Nephron (organoid): Measurements from ENCODE around the gene STAM.

Experiments used
- H3K27ac Mint-ChIP-seq, 3 experiments: 2 replicates each; pipeline ENCODE4 v1.8.0; 2020; ENCODE audit warnings: mixed read lengths in 3 of 3, mild to moderate bottlenecking in 2 of 3, moderate library complexity in 1 of 3
- H3K27me3 Mint-ChIP-seq: 2 replicates; pipeline ENCODE4 v1.8.0; 2021; ENCODE audit warnings: low read depth, mild to moderate bottlenecking, moderate library complexity, mixed read lengths
- H3K36me3 Mint-ChIP-seq: 2 replicates; pipeline ENCODE4 v1.8.0; 2020; ENCODE audit warnings: low read depth, mixed read lengths
- H3K4me1 Mint-ChIP-seq: 2 replicates; pipeline ENCODE4 v1.8.0; 2020; ENCODE audit warnings: mixed read lengths
- H3K4me3 Mint-ChIP-seq, 3 experiments: 2 replicates each; pipeline ENCODE4 v1.8.0; 2020; ENCODE audit warnings: mild to moderate bottlenecking in 3 of 3, mixed read lengths in 3 of 3, moderate library complexity in 2 of 3
- H3K9me3 Mint-ChIP-seq: 2 replicates; pipeline ENCODE4 v1.8.0; 2020; ENCODE audit warnings: mixed read lengths
- TF ChIP-seq, protein P1 (sequence below), 3 experiments: fragments of 200-600 bp; sonication (generic); IDR thresholded peaks; one replicate each; pipeline ENCODE4 v1.5.0; 2021; ENCODE audit warnings: antibody characterized with exemption in 3 of 3; ENCODE audit not compliant: unreplicated experiment in 3 of 3

STAM gene

DNA sequence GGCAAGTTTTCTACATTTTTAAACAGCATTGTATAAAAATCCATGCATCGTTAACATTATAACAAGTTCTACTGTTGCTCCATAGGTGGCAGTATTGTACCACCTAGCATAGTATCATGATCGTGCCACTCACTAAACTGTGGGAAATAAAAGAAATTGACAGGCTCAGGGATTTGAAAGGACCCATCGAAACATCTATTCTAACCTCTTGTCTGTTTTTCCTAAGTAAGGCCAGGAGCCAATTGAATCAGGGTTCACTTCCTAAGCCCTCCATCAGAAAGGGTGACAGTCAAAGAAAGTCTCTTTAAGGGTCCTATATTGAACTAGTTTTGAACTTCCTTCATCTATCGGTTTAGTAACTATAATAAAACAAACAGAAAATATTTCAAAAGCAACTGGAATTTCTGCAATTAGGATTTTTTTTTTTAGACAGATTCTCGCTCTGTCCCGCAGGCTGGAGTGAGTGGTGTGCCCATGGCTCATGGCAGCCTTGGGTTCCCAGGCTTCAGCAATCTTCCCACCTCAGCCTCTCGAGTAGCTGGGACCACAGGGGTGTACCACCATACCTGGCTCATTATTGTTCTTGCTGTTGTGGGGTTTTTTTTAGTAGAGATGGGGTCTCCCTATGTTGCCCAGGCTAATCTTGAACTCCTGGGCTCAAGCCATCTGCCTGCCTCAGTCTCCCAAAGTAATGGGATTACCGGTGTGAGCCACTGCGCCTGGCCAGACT is 36.2 kb upstream of the STAM start:
- no peaks in the 10 kb centered on the region for H3K4me1 Mint-ChIP-seq
- H3K27me3 Mint-ChIP-seq, result peaks cover 5% of the 10 kb centered on the region
- no peak overlapping the region for H3K4me3 Mint-ChIP-seq
- no peaks in the 10 kb centered on the region for H3K36me3 Mint-ChIP-seq
- H3K27ac Mint-ChIP-seq, result no peak overlapping the region
- H3K9me3 Mint-ChIP-seq, result no peaks in the 10 kb centered on the region
- TF ChIP-seq, protein P1, sequence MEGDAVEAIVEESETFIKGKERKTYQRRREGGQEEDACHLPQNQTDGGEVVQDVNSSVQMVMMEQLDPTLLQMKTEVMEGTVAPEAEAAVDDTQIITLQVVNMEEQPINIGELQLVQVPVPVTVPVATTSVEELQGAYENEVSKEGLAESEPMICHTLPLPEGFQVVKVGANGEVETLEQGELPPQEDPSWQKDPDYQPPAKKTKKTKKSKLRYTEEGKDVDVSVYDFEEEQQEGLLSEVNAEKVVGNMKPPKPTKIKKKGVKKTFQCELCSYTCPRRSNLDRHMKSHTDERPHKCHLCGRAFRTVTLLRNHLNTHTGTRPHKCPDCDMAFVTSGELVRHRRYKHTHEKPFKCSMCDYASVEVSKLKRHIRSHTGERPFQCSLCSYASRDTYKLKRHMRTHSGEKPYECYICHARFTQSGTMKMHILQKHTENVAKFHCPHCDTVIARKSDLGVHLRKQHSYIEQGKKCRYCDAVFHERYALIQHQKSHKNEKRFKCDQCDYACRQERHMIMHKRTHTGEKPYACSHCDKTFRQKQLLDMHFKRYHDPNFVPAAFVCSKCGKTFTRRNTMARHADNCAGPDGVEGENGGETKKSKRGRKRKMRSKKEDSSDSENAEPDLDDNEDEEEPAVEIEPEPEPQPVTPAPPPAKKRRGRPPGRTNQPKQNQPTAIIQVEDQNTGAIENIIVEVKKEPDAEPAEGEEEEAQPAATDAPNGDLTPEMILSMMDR (IDR thresholded peaks at IDR 0.05; ENCODE audit: unreplicated experiment in 3 of 3), result peak; percentile 73 to 90 (median 80)

GRCh38 chr10:17609523-17610079 is 34.4 kb upstream of the STAM start:
- H3K27ac Mint-ChIP-seq, result no peak overlapping the region
- TF ChIP-seq, protein P1 (IDR thresholded peaks at IDR 0.05; ENCODE audit: unreplicated experiment in 3 of 3), result no peak

GRCh38 chr10:17616403-17617030 is 27.4 kb upstream of the STAM start:
- H3K9me3 Mint-ChIP-seq, result no peaks in the 10 kb centered on the region
- peak overlapping the region; percentile 75 to 80 (median 79) for H3K4me3 Mint-ChIP-seq
- H3K27me3 Mint-ChIP-seq, result peaks cover 22% of the 10 kb centered on the region
- peaks cover 5% of the 10 kb centered on the region for H3K4me1 Mint-ChIP-seq
- no peaks in the 10 kb centered on the region for H3K36me3 Mint-ChIP-seq
- TF ChIP-seq, protein P1 (IDR thresholded peaks at IDR 0.05; ENCODE audit: unreplicated experiment in 3 of 3), result no peak
- H3K27ac Mint-ChIP-seq, result no peak overlapping the region

More at GRCh38 chr10:17609523-17610079, 34.4 kb upstream of the STAM start:
- Mint-ChIP-seq H3K9me3 (no peaks in the 10 kb centered on the region), H3K4me3 (no peak overlapping the region), H3K36me3 (no peaks in the 10 kb centered on the region), H3K27me3 (peaks cover 9% of the 10 kb centered on the region), H3K4me1 (no peaks in the 10 kb centered on the region)

GRCh38 chr10:17617031-17617911 is 26.7 kb upstream of the STAM start, which contains the start of gene HACD1:
HACD1 (minus strand) TSS chr10:17617374; CDS start chr10:17617339, 35 bp downstream.
- no peaks in the 10 kb centered on the region for H3K9me3 Mint-ChIP-seq
- H3K36me3 Mint-ChIP-seq, result no peaks in the 10 kb centered on the region
- TF ChIP-seq, protein P1 (IDR thresholded peaks at IDR 0.05; ENCODE audit: unreplicated experiment in 3 of 3), result peak in 1 of 3 experiments; percentile 24
- H3K27me3 Mint-ChIP-seq, result peaks cover 22% of the 10 kb centered on the region
- peak within 1 kb of the TSS; percentile 85 to 96 (median 91) for H3K4me3 Mint-ChIP-seq
- H3K4me1 Mint-ChIP-seq, result peaks cover 5% of the 10 kb centered on the region
- H3K27ac Mint-ChIP-seq, result peak within 1 kb of the TSS in 2 of 3 experiments; percentile 7 to 31

GRCh38 chr10:17622061-17622460 is 21.9 kb upstream of the STAM start:
- H3K9me3 Mint-ChIP-seq, result no peaks in the 10 kb centered on the region
- TF ChIP-seq, protein P1 (IDR thresholded peaks at IDR 0.05; ENCODE audit: unreplicated experiment in 3 of 3), result no peak
- peaks cover 5% of the 10 kb centered on the region for H3K4me1 Mint-ChIP-seq
- peaks cover 20% of the 10 kb centered on the region for H3K27me3 Mint-ChIP-seq
- H3K36me3 Mint-ChIP-seq, result no peaks in the 10 kb centered on the region
- H3K4me3 Mint-ChIP-seq, result no peak overlapping the region
- H3K27ac Mint-ChIP-seq, result no peak overlapping the region
